GM12892 (cell line): Measurements from ENCODE around the gene SLIT3.

ENCODE experiments used
- DNase-seq: peaks from one replicate; pipeline ENCODE4 v3.0.0; 2011; ENCODE audit not compliant: insufficient read length
- FAIRE-seq: peaks from 2 replicates; lab custom pipeline; 2011; peaks lifted over from hg19 to GRCh38; lab: Jason Lieb, UNC
- POLR2A ChIP-seq: IDR thresholded peaks from 2 replicates; pipeline ENCODE4 v1.6.1; 2011; ENCODE audit warnings: low read depth, low read length, control low read depth
- POLR2AphosphoS5 ChIP-seq: IDR thresholded peaks from 2 replicates; pipeline ENCODE4 v1.6.1; 2011; ENCODE audit warnings: low read depth, low read length, control low read depth
- TAF1 ChIP-seq: IDR thresholded peaks from 2 replicates; pipeline ENCODE4 v1.6.1; 2011; ENCODE audit warnings: low read depth, mild to moderate bottlenecking, control low read depth, low read length, borderline replicate concordance

Gene SLIT3

DNA sequence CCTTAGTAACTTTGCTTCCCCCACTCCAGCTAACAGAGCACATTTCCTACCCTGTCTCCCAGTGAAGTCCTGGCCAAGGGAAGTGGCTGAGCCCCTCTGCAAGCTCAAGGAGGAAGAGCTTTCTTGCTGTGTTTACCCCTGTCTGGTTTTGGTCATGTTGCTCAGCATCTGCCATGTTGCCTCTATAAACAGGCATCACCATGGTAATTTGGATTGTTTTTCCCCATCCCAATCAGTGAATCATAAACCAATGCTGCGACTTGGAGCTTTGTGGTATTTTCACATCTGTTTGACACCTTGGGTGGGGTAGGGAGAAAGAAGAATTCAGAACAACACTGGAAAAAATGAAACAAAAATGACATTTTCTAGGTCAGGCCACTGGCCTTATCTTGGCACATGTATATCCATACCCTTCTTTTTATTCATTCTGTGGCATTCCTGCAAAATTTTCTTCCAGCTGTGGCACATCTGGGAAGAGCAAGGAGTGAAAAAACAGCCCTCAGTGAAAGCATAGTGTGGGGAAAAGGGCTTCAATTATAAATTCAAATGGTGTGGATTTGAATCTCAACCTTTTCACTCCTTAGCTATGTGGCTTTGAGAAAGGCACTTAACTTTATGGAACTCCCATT lies 42.5 kb downstream of the SLIT3 start:
- TF ChIP-seq POLR2A (no peak), POLR2AphosphoS5 (no peak), TAF1 (no peak)
- DNase-seq = no peak
- FAIRE-seq = no peak

DNA sequence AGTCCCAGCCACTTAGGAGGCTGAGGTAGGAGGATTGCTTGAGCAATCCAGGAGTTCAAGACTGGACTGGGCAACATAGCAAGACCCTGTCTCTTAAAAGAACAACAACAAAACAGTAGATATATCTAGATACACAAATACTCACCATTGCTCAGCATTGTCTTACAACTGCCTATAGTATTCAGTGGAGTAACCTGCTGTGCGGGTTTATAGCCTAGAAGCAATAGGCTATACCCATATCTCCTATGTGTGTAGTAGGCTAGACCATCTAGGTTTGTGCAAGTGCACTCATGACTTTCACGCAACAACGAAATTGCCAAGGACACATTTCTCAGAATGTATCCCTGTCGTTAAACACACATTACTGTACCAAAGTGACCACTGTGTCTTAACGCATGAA lies 44.7 kb downstream of the SLIT3 start:
- DNase-seq = no peak
- FAIRE-seq = no peak
- TF ChIP-seq POLR2A (no peak), TAF1 (no peak), POLR2AphosphoS5 (no peak)

DNA sequence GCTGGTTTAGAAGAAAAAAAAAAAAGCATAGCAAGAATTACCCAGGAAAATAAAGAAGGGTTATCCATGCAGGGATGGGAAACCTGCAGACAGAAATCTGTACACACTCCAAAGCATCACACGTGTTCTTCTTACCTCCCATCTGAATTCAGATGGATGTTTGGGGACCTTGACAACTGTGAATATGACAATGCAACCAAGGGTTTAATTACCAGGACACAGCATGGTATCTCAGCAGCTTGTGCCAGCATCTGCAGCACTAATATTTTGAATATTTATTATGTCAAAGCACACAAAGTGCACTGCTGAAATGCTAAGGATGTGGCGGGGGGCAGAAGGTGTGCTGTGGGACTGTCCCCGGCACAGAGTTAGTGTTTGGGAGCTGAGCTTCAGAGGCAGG lies 47.9 kb downstream of the SLIT3 start:
- FAIRE-seq = no peak
- DNase-seq = no peak
- TF ChIP-seq TAF1 = no peak
- no peak for TF ChIP-seq POLR2AphosphoS5
- TF ChIP-seq POLR2A = no peak

- TF ChIP-seq POLR2A (no peak), TAF1 (no peak), POLR2AphosphoS5 (no peak)
- DNase-seq (no peak), FAIRE-seq (no peak)
Measured at GRCh38 chr5:169251333-169252084, 49.4 kb downstream of the SLIT3 start.

DNA sequence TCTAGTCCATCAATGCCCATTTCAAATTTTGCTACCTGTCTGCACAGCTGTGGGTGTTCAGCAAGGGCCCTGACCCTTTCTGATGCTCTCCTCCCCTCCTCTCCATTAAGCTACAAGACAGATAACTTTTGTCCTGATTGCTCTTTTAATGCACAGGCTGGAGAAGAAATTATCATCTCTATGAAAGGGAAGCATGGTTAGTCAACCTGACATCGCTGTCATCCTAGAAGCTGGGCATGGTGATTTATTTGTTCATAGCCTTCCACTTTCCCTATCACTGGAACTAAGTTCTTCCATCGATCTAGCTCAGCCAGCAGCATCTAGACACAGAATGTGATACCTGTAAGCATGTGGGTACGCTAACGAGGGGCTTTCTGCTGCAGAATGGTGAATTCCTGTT lies 50.1 kb downstream of the SLIT3 start:
- TF ChIP-seq POLR2A = no peak
- TF ChIP-seq POLR2AphosphoS5 = no peak
- no peak for TF ChIP-seq TAF1
- FAIRE-seq (no peak), DNase-seq (no peak)

GRCh38 chr5:169248996-169249395 lies 51.9 kb downstream of the SLIT3 start:
- TF ChIP-seq POLR2AphosphoS5 = no peak
- no peak for TF ChIP-seq TAF1
- no peak for TF ChIP-seq POLR2A
- FAIRE-seq (no peak), DNase-seq (no peak)

DNA sequence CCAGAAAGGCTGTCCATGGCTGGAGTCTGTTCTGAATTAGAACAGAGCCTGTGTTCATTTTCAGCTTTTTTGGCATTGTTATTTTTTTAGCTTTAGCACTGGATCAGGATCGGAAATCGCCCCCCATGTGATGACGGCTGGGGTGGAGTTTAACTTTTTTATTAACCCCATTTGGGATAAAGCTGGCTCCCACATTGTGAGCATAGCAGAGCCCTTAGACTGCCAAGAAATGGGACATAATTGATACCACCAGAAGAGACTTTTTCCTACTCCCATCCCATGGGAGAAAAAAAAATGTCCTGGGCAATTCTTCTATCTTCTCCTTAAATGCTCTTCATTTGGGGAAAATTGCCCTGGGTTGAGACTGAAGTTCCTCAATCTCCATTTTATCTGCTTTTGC lies 52.4 kb downstream of the SLIT3 start:
- no peak for TF ChIP-seq POLR2AphosphoS5
- TF ChIP-seq TAF1 = no peak
- no peak for TF ChIP-seq POLR2A
- FAIRE-seq (no peak), DNase-seq (no peak)

DNA sequence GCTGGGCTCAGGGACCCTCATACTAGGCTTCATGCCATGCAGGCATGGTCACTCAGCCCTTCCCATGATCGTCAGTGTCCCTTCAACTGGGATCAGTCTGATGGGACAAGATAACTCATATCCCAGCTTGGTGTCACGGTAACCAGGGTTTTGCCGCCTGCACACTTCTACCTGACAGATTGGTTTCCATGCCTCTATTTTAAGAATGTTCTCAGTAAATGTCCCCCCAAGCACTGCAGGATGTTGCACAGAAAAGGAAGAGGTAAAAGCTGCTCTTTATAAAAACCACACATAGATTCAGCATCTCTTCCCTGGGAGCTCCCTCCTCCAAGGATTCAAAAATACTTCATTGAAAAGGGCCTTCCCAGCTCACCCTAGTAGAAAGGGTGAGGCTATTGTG lies 56.1 kb downstream of the SLIT3 start:
- FAIRE-seq (no peak), DNase-seq (no peak)
- no peak for TF ChIP-seq TAF1
- TF ChIP-seq POLR2A = no peak
- TF ChIP-seq POLR2AphosphoS5 = no peak

DNA sequence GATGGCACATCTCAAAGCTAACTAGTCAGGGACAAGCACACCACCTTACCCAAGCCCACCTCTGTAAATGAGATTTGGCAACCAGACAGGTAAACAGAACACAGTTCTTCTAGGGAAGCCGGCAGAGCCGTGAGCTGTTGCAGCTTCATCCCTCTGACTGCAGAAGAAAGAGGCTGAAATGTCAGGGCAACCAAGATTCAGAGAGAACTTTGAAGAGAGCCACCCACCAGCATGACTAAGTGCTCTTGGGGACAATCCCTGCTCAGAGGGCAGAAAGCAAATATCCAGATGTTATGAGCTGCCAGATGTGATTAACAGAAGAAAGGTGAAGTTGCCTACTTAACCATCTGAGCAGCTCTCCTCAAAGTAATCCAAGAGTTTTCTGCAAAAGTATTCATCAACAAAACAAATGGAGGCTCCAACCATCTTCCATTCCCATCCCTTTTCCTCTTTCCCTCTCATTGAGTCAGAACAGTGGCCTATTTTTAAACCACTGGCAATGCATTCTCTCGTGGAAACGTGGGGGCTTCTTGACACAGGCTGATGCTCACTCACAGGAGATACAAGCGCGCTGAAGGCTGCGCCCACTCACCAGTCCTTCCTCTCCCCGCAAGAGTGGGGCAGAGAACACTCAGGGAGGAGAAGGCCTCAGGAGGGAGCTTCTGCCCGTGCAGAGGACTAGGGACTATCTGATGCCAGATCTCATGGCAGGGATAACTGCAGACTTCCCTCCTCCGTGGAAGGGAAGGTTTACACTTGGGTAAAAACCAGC lies 57.1 kb downstream of the SLIT3 start:
- TF ChIP-seq TAF1 (no peak), POLR2AphosphoS5 (no peak), POLR2A (no peak)
- FAIRE-seq (no peak), DNase-seq (no peak)

- TF ChIP-seq POLR2A = no peak
- TF ChIP-seq POLR2AphosphoS5 = no peak
- TF ChIP-seq TAF1 = no peak
- FAIRE-seq (no peak), DNase-seq (no peak)
Measured at GRCh38 chr5:169242849-169243186, 58.1 kb downstream of the SLIT3 start.

DNA sequence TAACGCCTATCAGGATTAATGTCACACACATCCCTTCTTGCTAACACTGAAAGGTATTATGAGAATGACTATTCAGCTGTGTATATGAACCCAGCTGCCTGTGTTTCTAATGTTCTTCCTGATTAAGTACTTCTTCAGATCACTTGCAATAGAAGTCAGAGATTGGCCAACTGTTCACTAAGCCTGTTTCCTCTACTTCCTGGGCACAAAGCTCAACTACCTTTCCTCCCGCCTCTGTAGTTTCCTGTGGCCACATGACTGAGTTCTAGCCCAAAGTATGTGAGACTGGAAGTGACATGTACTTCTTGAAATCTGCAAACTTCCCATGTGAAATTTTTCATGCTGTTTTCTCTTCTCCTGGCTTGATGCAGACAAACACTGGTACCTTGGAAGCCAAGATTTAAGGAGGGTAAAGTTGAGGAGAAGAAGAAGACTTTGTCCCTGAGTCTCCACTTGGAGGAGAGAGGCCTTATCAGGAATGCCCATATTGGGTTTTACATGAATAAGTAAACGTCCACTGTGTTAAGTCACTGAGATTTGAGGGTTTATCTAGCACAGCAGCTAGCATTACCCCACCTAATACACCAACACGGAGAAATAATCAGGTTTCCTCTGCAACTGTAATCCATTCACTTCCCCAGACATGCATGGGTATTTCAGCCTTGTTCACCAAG lies 58.6 kb downstream of the SLIT3 start:
- DNase-seq = no peak
- TF ChIP-seq POLR2AphosphoS5 = no peak
- TF ChIP-seq TAF1 = no peak
- TF ChIP-seq POLR2A = no peak
- FAIRE-seq = no peak
